ENCODE results near the gene DBP. TPM values are rescaled to one million over a fixed set of nuclear protein-coding genes. Genes with fewer than 3 reads are reported as not detected.

The DBP gene
- total and polyA plus RNA-seq, 2 of the 13 experiments (the other 11 are each of a cell fraction or from before 2014, with no cell fraction given): 1.7 to 5.8 TPM

- no peak for TF ChIP-seq PRMT3 (CRISPR knock-in tag; IDR thresholded peaks at IDR 0.05; ENCODE audit: borderline replicate concordance, low read depth)
- TF ChIP-seq, protein P1, sequence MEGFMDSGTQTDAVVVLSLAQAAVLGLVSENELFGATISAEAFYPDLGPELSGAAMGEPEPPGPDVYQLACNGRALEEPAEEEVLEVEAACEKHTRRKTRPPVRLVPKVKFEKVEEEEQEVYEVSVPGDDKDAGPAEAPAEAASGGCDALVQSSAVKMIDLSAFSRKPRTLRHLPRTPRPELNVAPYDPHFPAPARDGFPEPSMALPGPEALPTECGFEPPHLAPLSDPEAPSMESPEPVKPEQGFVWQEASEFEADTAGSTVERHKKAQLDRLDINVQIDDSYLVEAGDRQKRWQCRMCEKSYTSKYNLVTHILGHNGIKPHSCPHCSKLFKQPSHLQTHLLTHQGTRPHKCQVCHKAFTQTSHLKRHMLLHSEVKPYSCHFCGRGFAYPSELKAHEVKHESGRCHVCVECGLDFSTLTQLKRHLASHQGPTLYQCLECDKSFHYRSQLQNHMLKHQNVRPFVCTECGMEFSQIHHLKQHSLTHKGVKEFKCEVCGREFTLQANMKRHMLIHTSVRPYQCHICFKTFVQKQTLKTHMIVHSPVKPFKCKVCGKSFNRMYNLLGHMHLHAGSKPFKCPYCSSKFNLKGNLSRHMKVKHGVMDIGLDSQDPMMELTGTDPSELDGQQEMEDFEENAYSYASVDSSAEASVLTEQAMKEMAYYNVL (CRISPR knock-in tag; IDR thresholded peaks at IDR 0.05; ENCODE audit: borderline replicate concordance): no peak
- no peak for TF ChIP-seq ZNF496 (CRISPR knock-in tag; IDR thresholded peaks at IDR 0.05; ENCODE audit: insufficient replicate concordance)
- TF ChIP-seq, protein P2, sequence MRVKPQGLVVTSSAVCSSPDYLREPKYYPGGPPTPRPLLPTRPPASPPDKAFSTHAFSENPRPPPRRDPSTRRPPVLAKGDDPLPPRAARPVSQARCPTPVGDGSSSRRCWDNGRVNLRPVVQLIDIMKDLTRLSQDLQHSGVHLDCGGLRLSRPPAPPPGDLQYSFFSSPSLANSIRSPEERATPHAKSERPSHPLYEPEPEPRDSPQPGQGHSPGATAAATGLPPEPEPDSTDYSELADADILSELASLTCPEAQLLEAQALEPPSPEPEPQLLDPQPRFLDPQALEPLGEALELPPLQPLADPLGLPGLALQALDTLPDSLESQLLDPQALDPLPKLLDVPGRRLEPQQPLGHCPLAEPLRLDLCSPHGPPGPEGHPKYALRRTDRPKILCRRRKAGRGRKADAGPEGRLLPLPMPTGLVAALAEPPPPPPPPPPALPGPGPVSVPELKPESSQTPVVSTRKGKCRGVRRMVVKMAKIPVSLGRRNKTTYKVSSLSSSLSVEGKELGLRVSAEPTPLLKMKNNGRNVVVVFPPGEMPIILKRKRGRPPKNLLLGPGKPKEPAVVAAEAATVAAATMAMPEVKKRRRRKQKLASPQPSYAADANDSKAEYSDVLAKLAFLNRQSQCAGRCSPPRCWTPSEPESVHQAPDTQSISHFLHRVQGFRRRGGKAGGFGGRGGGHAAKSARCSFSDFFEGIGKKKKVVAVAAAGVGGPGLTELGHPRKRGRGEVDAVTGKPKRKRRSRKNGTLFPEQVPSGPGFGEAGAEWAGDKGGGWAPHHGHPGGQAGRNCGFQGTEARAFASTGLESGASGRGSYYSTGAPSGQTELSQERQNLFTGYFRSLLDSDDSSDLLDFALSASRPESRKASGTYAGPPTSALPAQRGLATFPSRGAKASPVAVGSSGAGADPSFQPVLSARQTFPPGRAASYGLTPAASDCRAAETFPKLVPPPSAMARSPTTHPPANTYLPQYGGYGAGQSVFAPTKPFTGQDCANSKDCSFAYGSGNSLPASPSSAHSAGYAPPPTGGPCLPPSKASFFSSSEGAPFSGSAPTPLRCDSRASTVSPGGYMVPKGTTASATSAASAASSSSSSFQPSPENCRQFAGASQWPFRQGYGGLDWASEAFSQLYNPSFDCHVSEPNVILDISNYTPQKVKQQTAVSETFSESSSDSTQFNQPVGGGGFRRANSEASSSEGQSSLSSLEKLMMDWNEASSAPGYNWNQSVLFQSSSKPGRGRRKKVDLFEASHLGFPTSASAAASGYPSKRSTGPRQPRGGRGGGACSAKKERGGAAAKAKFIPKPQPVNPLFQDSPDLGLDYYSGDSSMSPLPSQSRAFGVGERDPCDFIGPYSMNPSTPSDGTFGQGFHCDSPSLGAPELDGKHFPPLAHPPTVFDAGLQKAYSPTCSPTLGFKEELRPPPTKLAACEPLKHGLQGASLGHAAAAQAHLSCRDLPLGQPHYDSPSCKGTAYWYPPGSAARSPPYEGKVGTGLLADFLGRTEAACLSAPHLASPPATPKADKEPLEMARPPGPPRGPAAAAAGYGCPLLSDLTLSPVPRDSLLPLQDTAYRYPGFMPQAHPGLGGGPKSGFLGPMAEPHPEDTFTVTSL (CRISPR knock-in tag; IDR thresholded peaks at IDR 0.05; ENCODE audit: borderline replicate concordance): no peak
- no peak for TF ChIP-seq STAT5B (CRISPR knock-in tag; IDR thresholded peaks at IDR 0.05)
- TF ChIP-seq, protein P3, sequence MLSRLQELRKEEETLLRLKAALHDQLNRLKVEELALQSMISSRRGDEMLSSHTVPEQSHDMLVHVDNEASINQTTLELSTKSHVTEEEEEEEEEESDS (CRISPR knock-in tag; IDR thresholded peaks at IDR 0.05; ENCODE audit: borderline replicate concordance): no peak
- no peak for TF ChIP-seq SNRNP70 (IDR thresholded peaks at IDR 0.05; ENCODE audit: low read depth, low read length)
- peak; percentile 79 for TF ChIP-seq SP4 (CRISPR knock-in tag; IDR thresholded peaks at IDR 0.05)
- TF ChIP-seq ADNP (CRISPR knock-in tag; IDR thresholded peaks at IDR 0.05): no peak
- no peak for TF ChIP-seq PHB2 (IDR thresholded peaks at IDR 0.05; ENCODE audit: partially characterized antibody)
- TF ChIP-seq POLR2A (IDR thresholded peaks at IDR 0.05; ENCODE audit: insufficient read depth in 1 of 2, low read depth in 2 of 2, low read length in 2 of 2): peak; percentile 84 to 88
- TF ChIP-seq ZHX1 (CRISPR knock-in tag; IDR thresholded peaks at IDR 0.05; ENCODE audit: low read depth): no peak
- TF ChIP-seq ZNF44 (CRISPR knock-in tag; IDR thresholded peaks at IDR 0.05): no peak
- 0 out of 2 replicates have a peak, but pooled peaks have one; percentile 30 for TF ChIP-seq ZNF12 (CRISPR knock-in tag; IDR thresholded peaks at IDR 0.05)
- TF ChIP-seq MTF2 (CRISPR knock-in tag; IDR thresholded peaks at IDR 0.05; ENCODE audit: borderline replicate concordance): no peak
- peak; percentile 86; the same call in 1 of the 2 replicates for TF ChIP-seq ZNF616 (CRISPR knock-in tag; IDR thresholded peaks at IDR 0.05; ENCODE audit: low read depth)
Observed at GRCh38 chr19:48634424-48635262, 2.5 kb downstream of the DBP start (continued).

Measured in HepG2 (cell line).